Chondrocyte (in vitro differentiated cells): ENCODE data around the gene LVRN. TPM values are rescaled to one million over a fixed set of nuclear protein-coding genes. Genes with fewer than 3 reads are reported as not detected.

Source experiments
- DNase-seq: peaks from one replicate; pipeline ENCODE4 v3.0.0; 2021; ENCODE audit warnings: mixed read lengths, low spot score
- H3K27ac Mint-ChIP-seq: one replicate; pipeline ENCODE4 v1.8.0; 2021; ENCODE audit warnings: mild to moderate bottlenecking, moderate library complexity, mixed read lengths; ENCODE audit not compliant: unreplicated experiment
- H3K27me3 Mint-ChIP-seq: 2 replicates; pipeline ENCODE4 v1.8.0; 2021; ENCODE audit warnings: low read depth, mixed read lengths
- H3K36me3 Mint-ChIP-seq: 2 replicates; pipeline ENCODE4 v1.8.0; 2021; ENCODE audit warnings: low read depth, mixed read lengths
- H3K4me1 Mint-ChIP-seq: 2 replicates; pipeline ENCODE4 v1.8.0; 2021; ENCODE audit warnings: low read depth, mild to moderate bottlenecking, mixed read lengths
- H3K4me3 Mint-ChIP-seq: one replicate; pipeline ENCODE4 v1.8.0; 2021; ENCODE audit warnings: mild to moderate bottlenecking, moderate library complexity, mixed read lengths; ENCODE audit not compliant: unreplicated experiment
- H3K9me3 Mint-ChIP-seq: 2 replicates; pipeline ENCODE4 v1.8.0; 2021; ENCODE audit warnings: low read depth, mixed read lengths
- CTCF ChIP-seq: fragments of 200-600 bp; sonication (generic); IDR thresholded peaks from 2 replicates; pipeline ENCODE4 v1.5.0; 2021; ENCODE audit warnings: antibody characterized with exemption, mild to moderate bottlenecking, moderate library complexity
- total RNA-seq: library from RNA; stranded (reverse); gene quantifications from 3 replicates; pipeline ENCODE4 v1.2.1, GENCODE V29; 2021

Gene LVRN
- total RNA-seq, 1 donor from 2014 or later, result 0.62 TPM

GRCh38 chr5:116011046-116011445 lies 48.8 kb downstream of the LVRN start:
- TF ChIP-seq CTCF, result no peak
- Mint-ChIP-seq H3K4me3 (no peak overlapping the region), H3K27ac (no peak overlapping the region), H3K27me3 (no peaks in the 10 kb centered on the region), H3K36me3 (no peaks in the 10 kb centered on the region), H3K4me1 (peaks cover 4% of the 10 kb centered on the region), H3K9me3 (no peaks in the 10 kb centered on the region)
- DNase-seq, result no peak

GRCh38 chr5:116013207-116013785 lies 51.0 kb downstream of the LVRN start:
- Mint-ChIP-seq H3K4me3 (no peak overlapping the region), H3K9me3 (no peaks in the 10 kb centered on the region), H3K27ac (no peak overlapping the region), H3K4me1 (peaks cover 4% of the 10 kb centered on the region), H3K36me3 (no peaks in the 10 kb centered on the region), H3K27me3 (no peaks in the 10 kb centered on the region)
- DNase-seq, result no peak
- no peak for TF ChIP-seq CTCF

- no peak overlapping the region for H3K27ac Mint-ChIP-seq
- no peaks in the 10 kb centered on the region for H3K9me3 Mint-ChIP-seq
- TF ChIP-seq CTCF, result no peak
- no peak for DNase-seq
- H3K4me1 Mint-ChIP-seq, result peaks cover 4% of the 10 kb centered on the region
- H3K27me3 Mint-ChIP-seq, result no peaks in the 10 kb centered on the region
- H3K36me3 Mint-ChIP-seq, result no peaks in the 10 kb centered on the region
- no peak overlapping the region for H3K4me3 Mint-ChIP-seq
These were observed 51.7 kb downstream of the LVRN start for GRCh38 chr5:116013936-116014335.

GRCh38 chr5:116023619-116024018 lies 61.3 kb downstream of the LVRN start:
- Mint-ChIP-seq H3K27ac (no peak overlapping the region), H3K4me1 (no peaks in the 10 kb centered on the region), H3K36me3 (no peaks in the 10 kb centered on the region), H3K27me3 (no peaks in the 10 kb centered on the region), H3K9me3 (no peaks in the 10 kb centered on the region), H3K4me3 (no peak overlapping the region)
- DNase-seq, result no peak
- TF ChIP-seq CTCF, result peak; percentile 32

- H3K4me3 Mint-ChIP-seq, result no peak overlapping the region
- H3K4me1 Mint-ChIP-seq, result no peaks in the 10 kb centered on the region
- H3K27ac Mint-ChIP-seq, result no peak overlapping the region
- TF ChIP-seq CTCF, result no peak
- H3K27me3 Mint-ChIP-seq, result no peaks in the 10 kb centered on the region
- H3K36me3 Mint-ChIP-seq, result no peaks in the 10 kb centered on the region
- DNase-seq, result no peak
- H3K9me3 Mint-ChIP-seq, result no peaks in the 10 kb centered on the region
These were observed 63.6 kb downstream of the LVRN start for GRCh38 chr5:116025866-116026265.
